Nucleus accumbens (tissue), 56 donors: ENCODE measurements around the gene HSPB6.
"Not testable (repeated sequence)": the region's sequence is repeated elsewhere in the genome, so short reads cannot be mapped to it uniquely, and the experiment has no call there.

Source experiments
- DNase-seq, 56 donors: peaks; one replicate each; lab custom pipeline; 2025; lab: John Stamatoyannopoulos, UW

Gene HSPB6

DNA sequence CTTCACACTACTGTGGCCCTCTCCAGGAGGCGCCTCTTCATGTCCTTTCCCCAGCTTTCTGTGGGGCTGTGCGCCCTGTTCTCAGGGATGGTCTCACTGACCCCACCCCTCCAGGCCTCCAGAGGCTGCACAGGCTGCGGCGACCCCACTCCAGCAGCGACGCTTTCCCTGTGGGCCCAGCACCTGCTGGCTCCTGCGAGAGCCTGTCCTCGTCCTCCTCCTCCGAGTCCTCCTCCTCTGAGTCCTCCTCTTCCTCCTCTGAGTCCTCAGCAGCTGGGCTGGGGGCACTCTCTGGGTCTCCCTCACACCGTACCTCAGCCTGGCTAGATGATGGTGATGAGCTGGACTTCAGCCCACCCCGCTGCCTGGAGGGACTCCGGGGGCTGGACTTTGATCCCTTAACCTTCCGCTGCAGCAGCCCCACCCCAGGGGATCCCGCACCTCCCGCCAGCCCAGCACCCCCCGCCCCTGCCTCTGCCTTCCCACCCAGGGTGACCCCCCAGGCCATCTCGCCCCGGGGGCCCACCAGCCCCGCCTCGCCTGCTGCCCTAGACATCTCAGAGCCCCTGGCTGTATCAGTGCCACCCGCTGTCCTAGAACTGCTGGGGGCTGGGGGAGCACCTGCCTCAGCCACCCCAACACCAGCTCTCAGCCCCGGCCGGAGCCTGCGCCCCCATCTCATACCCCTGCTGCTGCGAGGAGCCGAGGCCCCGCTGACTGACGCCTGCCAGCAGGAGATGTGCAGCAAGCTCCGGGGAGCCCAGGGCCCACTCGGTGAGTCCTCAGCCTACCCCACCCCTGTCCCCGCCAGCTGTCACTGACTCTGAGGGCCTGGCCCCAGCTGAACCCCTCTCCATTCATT is 29.7 kb upstream of the HSPB6 start:
- DNase-seq: no peak

DNA sequence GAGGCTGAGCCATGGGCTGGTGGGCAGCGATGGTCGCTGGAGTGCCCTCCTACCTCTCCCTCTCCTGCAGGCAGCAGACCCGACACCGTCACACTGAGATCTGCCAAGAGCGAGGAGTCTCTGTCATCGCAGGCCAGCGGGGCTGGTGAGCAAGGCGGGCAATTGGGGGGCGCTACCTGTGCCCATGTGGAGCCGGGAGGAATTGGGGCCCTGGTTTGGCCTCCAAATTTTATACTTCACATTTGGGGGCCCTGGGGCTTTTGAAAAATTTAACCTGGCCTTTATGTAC is 28.5 kb upstream of the HSPB6 start:
- no peak for DNase-seq

DNA sequence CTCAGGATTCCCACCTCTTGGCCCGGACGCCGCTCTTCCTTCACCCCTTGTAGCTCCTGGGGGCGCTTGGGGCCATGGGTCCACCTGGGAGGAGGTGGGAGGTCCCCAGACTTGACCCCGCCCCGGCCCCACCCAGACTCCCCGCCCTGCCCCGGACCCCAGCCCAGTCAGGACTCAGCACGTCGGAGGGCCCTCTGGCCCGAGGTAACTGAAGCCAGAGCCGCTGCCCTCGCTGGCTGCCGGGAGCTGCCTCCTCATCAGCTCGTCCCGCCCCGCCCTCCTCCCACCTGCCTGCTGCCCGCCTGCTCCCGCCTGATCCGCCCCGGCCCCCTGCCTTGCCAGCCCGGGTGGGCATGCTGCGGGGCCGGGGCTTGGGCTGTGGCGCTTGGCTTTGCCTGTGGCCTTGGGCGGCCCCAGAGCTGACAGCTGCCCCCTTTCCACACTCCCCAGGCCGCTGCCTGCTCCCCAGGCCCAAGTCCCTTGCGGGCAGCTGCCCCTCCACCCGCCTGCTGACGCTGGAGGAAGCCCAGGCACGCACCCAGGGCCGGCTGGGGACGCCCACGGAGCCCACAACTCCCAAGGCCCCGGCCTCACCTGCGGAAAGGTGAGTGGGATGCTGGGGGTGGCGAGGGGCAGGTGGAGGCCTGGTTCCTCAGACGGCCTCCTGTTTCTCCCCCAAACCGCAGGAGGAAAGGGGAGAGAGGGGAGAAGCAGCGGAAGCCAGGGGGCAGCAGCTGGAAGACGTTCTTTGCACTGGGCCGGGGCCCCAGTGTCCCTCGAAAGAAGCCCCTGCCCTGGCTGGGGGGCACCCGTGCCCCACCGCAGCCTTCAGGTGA is 27.9 kb upstream of the HSPB6 start:
- DNase-seq: no peak

DNA sequence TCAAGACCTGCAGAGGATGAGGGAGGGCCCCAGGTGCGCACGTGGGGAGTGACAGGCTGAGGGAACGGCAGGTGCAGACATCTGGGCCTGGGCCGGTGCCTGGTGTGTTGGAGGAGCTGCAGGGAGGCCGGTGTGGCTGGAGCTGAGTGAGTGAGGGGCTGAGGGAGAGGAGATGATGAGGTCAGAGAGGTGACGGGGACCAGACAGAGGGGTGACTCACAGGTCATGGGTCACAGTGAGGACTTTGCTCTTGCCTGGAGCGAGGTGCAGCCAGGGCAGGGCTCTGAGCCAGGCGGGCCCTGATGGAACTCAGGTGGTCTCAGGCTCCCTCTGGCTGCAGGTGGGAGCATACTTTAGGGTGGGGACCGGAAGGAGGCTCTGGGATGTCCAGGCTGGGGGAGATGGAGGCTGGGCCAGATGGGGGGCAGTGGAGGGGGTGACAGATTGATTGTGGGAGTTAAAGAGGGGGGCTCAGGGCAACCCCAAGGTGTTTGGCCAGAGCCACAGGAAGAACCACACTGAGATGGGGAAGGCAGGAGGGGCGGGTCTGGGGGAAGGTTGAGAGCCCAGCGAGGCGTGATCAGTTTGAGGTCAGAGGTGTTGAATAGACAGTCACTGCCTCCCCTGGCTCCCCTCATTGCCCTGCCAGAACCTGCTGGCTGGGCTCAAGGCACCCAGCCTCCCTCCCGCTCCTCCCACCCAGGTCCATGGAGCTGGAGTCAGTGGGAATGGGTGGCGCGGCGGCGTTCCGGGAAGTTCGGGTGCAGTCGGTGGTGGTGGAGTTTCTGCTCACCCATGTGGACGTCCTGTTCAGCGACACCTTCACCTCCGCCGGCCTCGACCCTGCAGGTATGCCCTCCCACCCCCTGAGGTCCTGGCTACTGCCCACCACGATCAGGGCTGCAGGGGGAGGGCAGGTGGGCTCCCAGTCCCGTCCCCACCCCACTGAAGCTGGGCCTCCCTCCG is 26.9 kb upstream of the HSPB6 start:
- DNase-seq: no peak

- no peak for DNase-seq
Observed at GRCh38 chr19:35782589-35782988, 25.8 kb upstream of the HSPB6 start.

DNA sequence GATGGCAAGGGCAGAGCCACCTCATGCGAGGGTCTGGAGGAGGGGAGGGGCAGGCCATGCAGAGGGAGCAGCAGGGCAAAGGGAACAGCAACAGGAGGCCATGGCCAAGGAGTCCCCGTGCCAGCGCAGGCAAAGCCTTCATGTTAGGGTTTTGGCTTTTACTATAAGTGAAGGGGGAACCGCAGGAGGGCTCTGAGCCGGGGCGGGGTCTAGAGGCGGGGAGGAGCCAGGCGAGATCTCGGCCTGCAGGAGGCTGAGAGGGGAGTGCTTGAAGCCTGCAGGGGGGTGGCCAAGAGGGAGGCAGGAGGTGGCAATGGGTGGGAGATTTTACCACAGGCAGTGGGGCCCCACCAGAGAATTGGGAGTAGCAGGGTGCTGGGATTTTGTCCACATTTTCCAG is 24.8 kb upstream of the HSPB6 start:
- no peak for DNase-seq

DNA sequence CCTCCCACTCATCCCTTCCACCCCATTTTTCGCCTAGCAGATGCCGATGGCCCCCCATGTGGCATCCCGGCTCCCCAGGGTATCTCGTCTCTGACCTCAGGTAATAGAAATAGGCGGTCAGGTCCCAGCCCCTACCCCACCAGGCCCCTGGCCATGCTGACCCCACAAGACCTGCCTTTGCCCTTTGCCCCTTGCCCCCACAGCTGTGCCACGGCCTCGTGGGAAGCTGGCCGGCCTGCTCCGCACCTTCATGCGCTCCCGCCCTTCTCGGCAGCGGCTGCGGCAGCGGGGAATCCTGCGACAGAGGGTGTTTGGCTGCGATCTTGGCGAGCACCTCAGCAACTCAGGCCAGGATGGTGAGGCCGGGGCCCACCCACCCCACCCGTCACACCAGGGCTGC is 23.9 kb upstream of the HSPB6 start:
- no peak for DNase-seq

- DNase-seq: no peak
Observed at GRCh38 chr19:35780058-35780457, 23.2 kb upstream of the HSPB6 start.

GRCh38 chr19:35779033-35779432 is 22.2 kb upstream of the HSPB6 start:
- peak in 14 of 56 donors; percentile 1 to 62 (median 24) for DNase-seq

GRCh38 chr19:35777961-35778360 is 21.1 kb upstream of the HSPB6 start:
- no peak for DNase-seq

DNA sequence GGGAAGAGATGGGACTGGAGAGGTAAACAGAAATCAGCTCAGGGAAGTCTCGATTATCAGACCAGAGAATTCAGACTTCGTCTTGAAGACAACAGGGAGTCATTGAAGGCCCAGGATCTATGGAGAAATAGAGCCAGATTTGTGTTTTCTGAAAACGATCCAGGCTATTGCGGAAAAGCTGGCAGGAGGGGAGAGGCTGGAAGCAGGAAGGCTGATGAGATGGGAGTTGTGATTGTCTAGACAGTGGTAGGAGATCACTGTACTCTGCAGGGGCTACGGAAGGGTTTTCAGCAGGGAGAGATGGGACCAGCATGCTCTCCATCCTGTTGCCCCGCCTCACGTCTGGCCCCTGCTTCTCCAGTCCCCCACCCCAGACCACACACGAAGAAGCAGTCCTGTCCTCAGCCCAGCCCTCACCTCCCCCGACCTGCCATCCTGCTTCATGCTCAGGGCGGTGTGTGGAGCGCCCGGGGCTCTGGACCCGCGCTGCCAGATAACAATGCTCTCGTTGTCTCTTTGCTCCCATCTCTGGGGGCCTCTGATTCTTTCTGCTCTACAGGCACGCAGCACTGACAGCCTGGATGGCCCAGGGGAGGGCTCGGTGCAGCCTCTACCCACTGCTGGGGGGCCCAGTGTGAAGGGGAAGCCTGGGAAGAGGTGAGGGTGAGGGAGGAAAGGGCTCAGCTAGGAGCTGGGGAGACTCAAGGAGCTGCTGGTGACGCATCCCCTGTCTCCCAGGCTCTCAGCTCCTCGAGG is 20.4 kb upstream of the HSPB6 start:
- peak in 33 of 56 donors; percentile 6 to 50 (median 30) for DNase-seq

DNA sequence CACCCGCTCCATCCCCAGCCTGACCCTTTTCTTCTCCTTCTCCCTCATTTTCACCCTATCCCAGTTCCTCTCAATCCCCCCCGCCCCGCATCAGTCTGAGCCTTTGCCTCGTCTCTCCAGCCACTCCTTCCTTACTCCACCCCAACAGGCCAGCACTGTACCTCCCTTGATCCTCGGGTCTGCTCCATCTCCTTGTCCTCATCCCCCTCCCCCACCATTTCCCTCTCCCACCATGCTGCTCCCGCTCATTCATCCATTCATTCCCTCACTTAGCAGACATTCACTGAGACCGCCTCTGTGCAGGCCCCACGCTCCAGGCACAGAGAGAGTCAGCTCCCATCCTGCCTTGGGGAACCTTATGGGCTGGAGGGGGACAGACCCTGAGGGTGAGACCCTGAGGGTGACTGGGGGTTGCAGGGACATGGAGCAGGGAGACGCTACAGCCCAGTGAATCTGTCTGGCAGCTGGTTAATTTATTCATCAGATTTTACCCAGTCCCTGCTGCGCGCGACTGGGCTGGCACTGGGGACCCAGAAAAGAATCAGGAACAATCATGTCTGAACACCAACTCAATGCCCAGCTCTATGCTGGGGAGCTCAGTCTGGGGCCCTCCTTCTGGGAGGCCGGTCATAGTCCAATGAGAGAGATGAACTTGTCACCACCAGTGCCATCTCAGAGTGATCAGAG is 19.4 kb upstream of the HSPB6 start:
- DNase-seq: peak in 8 of 56 donors; percentile 20 to 34 (median 28)

DNA sequence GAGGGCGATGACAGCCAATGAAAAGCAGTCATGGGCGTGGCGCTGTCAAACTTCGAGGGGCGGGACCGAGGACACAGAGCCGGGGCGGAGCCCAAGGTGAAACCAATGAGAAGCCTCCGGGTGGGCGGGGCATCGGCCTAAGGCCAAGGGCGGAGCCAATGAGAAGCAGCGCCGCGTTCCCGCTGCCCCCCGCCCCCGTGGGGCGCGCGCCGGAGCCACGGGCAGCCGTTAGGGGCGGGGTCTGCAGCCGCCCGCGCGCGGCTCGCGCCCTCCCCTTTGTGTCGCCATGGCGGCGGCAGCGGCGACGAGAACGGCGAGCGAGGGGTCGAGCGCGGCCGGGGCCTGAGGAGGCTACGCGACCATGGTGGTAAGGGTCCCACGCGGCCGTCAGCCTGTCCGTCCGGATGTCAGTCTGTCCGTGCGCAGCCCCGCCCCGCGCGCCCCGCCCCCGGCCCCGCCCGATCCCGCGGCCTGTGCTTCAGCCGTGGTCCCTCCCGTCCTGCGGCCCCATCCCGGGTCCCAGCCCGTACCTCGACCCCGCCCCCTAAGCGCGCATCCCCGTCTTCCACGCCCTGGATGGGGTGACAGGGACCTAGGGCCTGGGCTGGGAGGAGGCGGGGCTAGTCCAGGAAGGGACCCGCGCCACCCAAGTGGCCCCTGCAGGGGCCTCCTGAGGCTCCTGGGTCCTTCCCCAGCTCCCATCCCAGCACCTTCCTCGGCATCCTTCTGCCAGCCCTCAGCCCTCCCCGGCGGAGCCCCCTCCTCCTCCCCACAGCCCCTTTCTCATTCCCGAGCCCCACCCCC is 18.7 kb upstream of the HSPB6 start, which contains the start of gene ARHGAP33:
ARHGAP33 (plus strand) TSS at position 267 of the 804 bp plus-strand sequence; CDS start at position 362, 95 bp downstream.
- DNase-seq: peak; percentile 46 to 100 (median 95)

- DNase-seq: no peak
Observed at GRCh38 chr19:35775046-35775297, 18.1 kb upstream of the HSPB6 start.

GRCh38 chr19:35774274-35775045 is 17.6 kb upstream of the HSPB6 start:
- no peak for DNase-seq

GRCh38 chr19:35773020-35773806 is 16.4 kb upstream of the HSPB6 start:
- no peak for DNase-seq

DNA sequence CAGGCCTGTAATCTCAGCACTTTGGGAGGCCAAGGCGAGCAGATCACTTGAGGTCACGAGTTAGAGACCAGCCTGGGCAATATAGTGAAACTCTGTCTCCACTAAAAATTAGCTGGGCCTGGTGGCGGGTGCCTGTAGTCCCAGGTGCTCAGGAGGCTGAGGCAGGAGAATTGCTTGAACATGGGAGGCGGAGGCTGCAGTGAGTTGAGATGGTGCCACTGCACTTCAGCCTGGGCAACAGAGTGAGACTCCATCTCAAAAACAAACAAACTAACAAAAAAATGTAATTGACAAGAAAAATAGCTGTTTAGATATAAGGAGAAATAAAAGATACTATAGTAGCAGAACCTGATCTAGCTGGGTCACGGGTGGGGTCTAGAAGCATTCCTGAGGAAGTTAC is 15.5 kb upstream of the HSPB6 start:
- DNase-seq: not testable (repeated sequence)
